IMR-90 (cell line): ENCODE data around the gene FGR. TPM values are rescaled to one million over a fixed set of nuclear protein-coding genes. Genes with fewer than 3 reads are reported as not detected.

Experiments
- ATAC-seq: fragments of 200-7000 bp; cut with Tn5 transposase; 2 replicates; pipeline ENCODE4 v1.9.1; 2020; ENCODE audit warnings: low read depth, mild to moderate bottlenecking, moderate library complexity
- BruUV-seq: library from RNA; stranded (reverse); fragments of 400-500 nt; replicated peaks from 2 replicates; lab custom pipeline; 2021; lab: Mats Ljungman, UMichigan
- CTCF ChIA-PET: fragments of 300-600 bp; formaldehyde crosslinking; extraction: SDS; loops from one replicate; lab custom pipeline; 2021; ENCODE audit warnings: antibody characterized with exemption; lab: Yijun Ruan, JAX
- POLR2A ChIA-PET: fragments of 300-600 bp; sonication (Branson Sonifier 250); formaldehyde crosslinking; loops from one replicate; lab custom pipeline; 2022; ENCODE audit warnings: antibody characterized with exemption; ENCODE audit not compliant: unreplicated experiment; lab: Charles Lee
- DNase-seq: peaks from one replicate; pipeline ENCODE4 v3.0.0; 2013
- H2AFZ ChIP-seq: replicated peaks from 2 replicates; pipeline ENCODE3; 2013; ENCODE audit warnings: low read length, mild to moderate bottlenecking; ENCODE audit not compliant: poor library complexity
- H2AK5ac ChIP-seq: 2 replicates; pipeline ENCODE4 v1.6.1; 2013; ENCODE audit warnings: low read depth, low read length, inconsistent platforms
- H2AK9ac ChIP-seq: replicated peaks from 2 replicates; pipeline ENCODE3; 2013; ENCODE audit warnings: mild to moderate bottlenecking, low read depth, low read length, moderate library complexity; ENCODE audit not compliant: poor library complexity
- H2BK120ac ChIP-seq: 2 replicates; pipeline ENCODE4 v1.6.1; 2013; ENCODE audit warnings: low read depth, low read length, inconsistent platforms
- H2BK15ac ChIP-seq: 3 replicates; pipeline ENCODE4 v1.6.1; 2013; ENCODE audit warnings: low read depth, low read length, inconsistent platforms
- H2BK20ac ChIP-seq: 2 replicates; pipeline ENCODE4 v1.6.1; 2013; ENCODE audit warnings: low read depth, mild to moderate bottlenecking, inconsistent platforms, low read length, moderate library complexity
- H2BK5ac ChIP-seq: 2 replicates; pipeline ENCODE4 v1.6.1; 2013; ENCODE audit warnings: mild to moderate bottlenecking, low read depth, low read length, inconsistent platforms; ENCODE audit not compliant: poor library complexity, severe bottlenecking
- H3K14ac ChIP-seq: replicated peaks from 2 replicates; pipeline ENCODE4 v1.6.1; 2013; ENCODE audit warnings: low read depth, low read length, inconsistent platforms
- H3K18ac ChIP-seq: 2 replicates; pipeline ENCODE4 v1.6.1; 2013; ENCODE audit warnings: low read depth, low read length, control low read depth
- H3K23ac ChIP-seq: 2 replicates; pipeline ENCODE4 v1.6.1; 2013; ENCODE audit warnings: low read depth, low read length, inconsistent platforms
- H3K27ac ChIP-seq: 2 replicates; pipeline ENCODE4 v1.5.1; 2013; ENCODE audit warnings: mild to moderate bottlenecking, control low read depth, low read length; ENCODE audit not compliant: insufficient read depth
- H3K27me3 ChIP-seq: 2 replicates; pipeline ENCODE4 v1.6.1; 2013; ENCODE audit warnings: low read length; ENCODE audit not compliant: control insufficient read depth, insufficient read depth
- H3K36me3 ChIP-seq: 2 replicates; pipeline ENCODE4 v1.6.1; 2013; ENCODE audit warnings: low read length, mixed read lengths; ENCODE audit not compliant: control insufficient read depth, insufficient read depth
- H3K4ac ChIP-seq: 2 replicates; pipeline ENCODE4 v1.6.1; 2013; ENCODE audit warnings: low read depth, low read length, inconsistent platforms
- H3K4me1 ChIP-seq: 2 replicates; pipeline ENCODE4 v1.6.1; 2013; ENCODE audit warnings: low read length, mixed read lengths; ENCODE audit not compliant: control insufficient read depth, insufficient read depth
- H3K4me2 ChIP-seq: 2 replicates; pipeline ENCODE4 v1.6.1; 2013; ENCODE audit warnings: low read depth, mild to moderate bottlenecking, control low read depth, low read length, moderate library complexity
- H3K4me3 ChIP-seq: 2 replicates; pipeline ENCODE4 v1.5.1; 2013; ENCODE audit warnings: low read depth, mild to moderate bottlenecking, control low read depth, low read length, moderate library complexity; ENCODE audit not compliant: insufficient read depth
- H3K56ac ChIP-seq: 2 replicates; pipeline ENCODE4 v1.6.1; 2013; ENCODE audit warnings: low read length, inconsistent platforms; ENCODE audit not compliant: insufficient read depth; ENCODE audit errors: extremely low read depth
- H3K79me1 ChIP-seq, 2 experiments: 2 replicates each; pipeline ENCODE4 v1.6.1; 2013; ENCODE audit warnings: low read length in 2 of 2, inconsistent platforms in 1 of 2, low read depth in 1 of 2
- H3K9ac ChIP-seq: 2 replicates; pipeline ENCODE4 v1.6.1; 2013; ENCODE audit warnings: low read depth, low read length, control low read depth
- H3K9me1 ChIP-seq: 2 replicates; pipeline ENCODE4 v1.6.1; 2013; ENCODE audit warnings: low read length, inconsistent platforms; ENCODE audit not compliant: insufficient read depth
- H3K9me3 ChIP-seq: 2 replicates; pipeline ENCODE4 v1.6.1; 2013; ENCODE audit warnings: low read length; ENCODE audit not compliant: control insufficient read depth, insufficient read depth
- H4K20me1 ChIP-seq: 2 replicates; pipeline ENCODE4 v1.6.1; 2013; ENCODE audit warnings: low read length, inconsistent platforms; ENCODE audit not compliant: insufficient read depth
- H4K5ac ChIP-seq: 2 replicates; pipeline ENCODE4 v1.6.1; 2013; ENCODE audit warnings: mild to moderate bottlenecking, low read depth, low read length, control low read depth
- H4K8ac ChIP-seq, 2 experiments: 2 replicates each; pipeline ENCODE4 v1.6.1; 2013; ENCODE audit warnings: low read depth in 2 of 2, low read length in 2 of 2, control low read depth in 1 of 2, inconsistent platforms in 1 of 2
- H4K91ac ChIP-seq: 2 replicates; pipeline ENCODE4 v1.6.1; 2013; ENCODE audit warnings: low read depth, low read length, inconsistent platforms; ENCODE audit not compliant: insufficient read depth
- BHLHE40 ChIP-seq: fragments of 150-350 bp; IDR thresholded peaks from 2 replicates; pipeline ENCODE4 v1.6.1; 2016; ENCODE audit warnings: mild to moderate bottlenecking, low read depth, low read length
- MAZ ChIP-seq: IDR thresholded peaks from 2 replicates; pipeline ENCODE4 v1.6.1; 2012; ENCODE audit warnings: low read depth, mild to moderate bottlenecking, low read length, improper control_type of control experiment, moderate library complexity, borderline replicate concordance
- POLR2A ChIP-seq: IDR thresholded peaks from 2 replicates; pipeline ENCODE4 v1.6.1; 2012; ENCODE audit warnings: mild to moderate bottlenecking, low read depth, low read length
- SMC3 ChIP-seq: fragments of 150-350 bp; IDR thresholded peaks from 2 replicates; pipeline ENCODE4 v1.6.1; 2016; ENCODE audit warnings: low read depth, mild to moderate bottlenecking, antibody characterized with exemption, low read length, moderate library complexity
- USF2 ChIP-seq: fragments of 150-350 bp; IDR thresholded peaks from 2 replicates; pipeline ENCODE4 v1.6.1; 2017; ENCODE audit warnings: mild to moderate bottlenecking, antibody characterized with exemption, low read length, low read depth
- WGBS, 2 experiments: methylation state at CpG; one replicate each; pipeline versions ENCODE4 v1.1.5 to v1.1.7; 2013; ENCODE audit warnings: missing lambda C conversion rate in 2 of 2; ENCODE audit not compliant: insufficient read length in 1 of 2; ENCODE audit errors: extremely low coverage in 2 of 2; 5-methylcytosine and 5-hydroxymethylcytosine counted together
- dilution Hi-C: fragments of 300-500 bp; cut with HindIII; formaldehyde crosslinking; loops from one replicate; pipeline ENCODE4 v1.14.3; 2018; ENCODE audit warnings: low sequenced_read_pairs; ENCODE audit not compliant: unreplicated experiment
- in situ Hi-C: fragments of 300-500 bp; cut with MboI; formaldehyde crosslinking; loops from 3 replicates; pipeline ENCODE4 v1.14.3; 2019; ENCODE audit warnings: low sequenced_read_pairs, inconsistent platforms, mixed read lengths
- intact Hi-C: fragments of 100-400 bp; cut with micrococcal nuclease; formaldehyde crosslinking; loops from 2 replicates; pipeline ENCODE4 v1.10.0; 2022
- polyA plus RNA-seq, 3 experiments: library from polyadenylated mRNA; depleted of rRNA; stranded (reverse); fragments of >200 nt; gene quantifications; 2 replicates each; pipeline ENCODE4 v1.2.3, GENCODE V29; 2012; ENCODE audit warnings: low replicate concordance in 1 of 3
- total RNA-seq: library from RNA; depleted of rRNA; stranded (reverse); fragments of >200 nt; gene quantifications from 2 replicates; pipeline ENCODE4 v1.2.3, GENCODE V29; 2012

The FGR gene
- total and polyA plus RNA-seq, 2 of the 4 experiments (the other 2 are of a cell fraction): not detected

GRCh38 chr1:27569506-27570291 is 65.3 kb downstream of the FGR start:
- H4K8ac ChIP-seq: no peak overlapping the region
- TF ChIP-seq MAZ (no peak), USF2 (no peak), BHLHE40 (no peak), SMC3 (no peak), POLR2A (no peak)
- H3K79me1 ChIP-seq: peaks cover 59 to 95% of the 10 kb centered on the region in 2 experiments
- ATAC-seq (no peak), DNase-seq (no peak)
- H3K4me3 ChIP-seq: no peak overlapping the region
- H3K23ac ChIP-seq: peak overlapping the region; percentile 69; the same call in 1 of the 2 replicates
- H3K14ac ChIP-seq: no peak overlapping the region
- no peak overlapping the region for H3K4me2 ChIP-seq
- ChIA-PET POLR2A (interaction anchor here (0.7 kb wide), 1 partner anchor 117 kb away, joined by 3 read pairs; no protein-coding TSS in a partner anchor), CTCF (interaction anchor here (1.4 to 3.0 kb wide), 2 partner anchors 13 to 32 kb away, joined by 4 to 13 read pairs; no protein-coding TSS in a partner anchor)
- no peak overlapping the region for H3K27ac ChIP-seq
- H2BK120ac ChIP-seq: no peak overlapping the region
- peaks cover 56% of the 10 kb centered on the region for H4K20me1 ChIP-seq
- no peak overlapping the region for H2BK15ac ChIP-seq
- H3K9ac ChIP-seq: 0 out of 2 replicates have a peak overlapping the region, but pooled peaks have one; percentile 7
- no TSS peak for BruUV-seq
- 64% methylated on average over 5 of the region's 14 CpGs; no CpG with 5 or more reads in 1 of the 2 experiments for WGBS, 2 experiments
- intact Hi-C loops: no loop called here
- H3K27me3 ChIP-seq: no peaks in the 10 kb centered on the region
- peaks cover 59% of the 10 kb centered on the region for H3K4me1 ChIP-seq
- no peak overlapping the region for H3K56ac ChIP-seq
- no peak overlapping the region for H2BK20ac ChIP-seq
- dilution Hi-C loops: no loop called here
- in situ Hi-C loops: no loop called here
- H4K91ac ChIP-seq: no peak overlapping the region
- no peak overlapping the region for H2BK5ac ChIP-seq
- no peak overlapping the region for H2AFZ ChIP-seq
- H4K5ac ChIP-seq: no peak overlapping the region
- no peaks in the 10 kb centered on the region for H3K9me3 ChIP-seq
- H2AK9ac ChIP-seq: no peak overlapping the region
- no peak overlapping the region for H3K18ac ChIP-seq
- H3K4ac ChIP-seq: peak overlapping the region; percentile 15; the same call in 1 of the 2 replicates
- peaks cover 13% of the 10 kb centered on the region; the same call in 1 of the 2 replicates for H3K9me1 ChIP-seq
- peak overlapping the region; percentile 43; the same call in 1 of the 2 replicates for H2AK5ac ChIP-seq
- no peaks in the 10 kb centered on the region for H3K36me3 ChIP-seq
